HEK293 (cell line): Measurements from ENCODE around the gene SSR1.

Experiments used
- CTCF ChIA-PET: fragments of 350-600 bp; formaldehyde crosslinking; extraction: SDS; loops from one replicate; lab custom pipeline; 2021; ENCODE audit warnings: antibody characterized with exemption; lab: Yijun Ruan, JAX
- POLR2A ChIA-PET: fragments of 300-600 bp; formaldehyde crosslinking; extraction: SDS; loops from one replicate; lab custom pipeline; 2020; ENCODE audit warnings: antibody characterized with exemption, inconsistent platforms; lab: Yijun Ruan, JAX
- H3K27ac ChIP-seq: fragments of 200-500 bp; sonication (Bioruptor generic); 2 replicates; pipeline ENCODE4 v1.5.1; 2014; ENCODE audit warnings: low read depth, low read length, control low read depth, inconsistent platforms; ENCODE audit errors: extremely low read depth
- H3K36me3 ChIP-seq, 2 experiments: fragments of 200-500 bp in 1 of 2; sonication (Bioruptor generic) in 1 of 2; 1 replicate in 1 of 2; 2 replicates in 1 of 2; pipeline ENCODE4 v1.5.1; 2014 to 2017; ENCODE audit warnings: inconsistent platforms in 2 of 2, low read length in 2 of 2; ENCODE audit not compliant: control insufficient read depth in 2 of 2, insufficient read depth in 1 of 2
- H3K4me1 ChIP-seq: fragments of 200-500 bp; sonication (Bioruptor generic); 2 replicates; pipeline ENCODE4 v1.5.1; 2014; ENCODE audit warnings: mild to moderate bottlenecking, low read length, inconsistent platforms; ENCODE audit not compliant: control insufficient read depth, insufficient read depth
- H3K4me3 ChIP-seq: 2 replicates; pipeline ENCODE4 v1.5.1; 2011; ENCODE audit warnings: low read depth, mild to moderate bottlenecking, control low read depth, low read length, moderate library complexity
- H3K9me3 ChIP-seq: fragments of 200-500 bp; sonication (Bioruptor generic); 2 replicates; pipeline ENCODE4 v1.5.1; 2014; ENCODE audit warnings: low read depth, low read length, inconsistent platforms; ENCODE audit not compliant: control insufficient read depth, insufficient read depth
- BCL6B ChIP-seq: fragments of 450-650 bp; formaldehyde crosslinking; IDR thresholded peaks from 2 replicates; pipeline ENCODE4 v1.5.1; 2017; ENCODE audit warnings: missing biosample characterization, missing genetic modification characterization
- EGR2 ChIP-seq: fragments of 450-650 bp; formaldehyde crosslinking; IDR thresholded peaks from 2 replicates; pipeline ENCODE4 v1.5.1; 2016; ENCODE audit warnings: low read depth, missing biosample characterization, missing genetic modification characterization
- HOXA7 ChIP-seq: sonication (generic); formaldehyde crosslinking; IDR thresholded peaks from 2 replicates; pipeline ENCODE4 v1.8.1; 2022; ENCODE audit warnings: missing genetic modification reagents, borderline replicate concordance
- RBAK ChIP-seq: fragments of 450-650 bp; formaldehyde crosslinking; IDR thresholded peaks from 2 replicates; pipeline ENCODE4 v1.5.1; 2016; ENCODE audit warnings: missing biosample characterization, missing genetic modification characterization
- TCF7L2 ChIP-seq: IDR thresholded peaks from 2 replicates; pipeline ENCODE4 v1.6.1; 2011; ENCODE audit warnings: low read depth, mild to moderate bottlenecking, inconsistent platforms, low read length, moderate library complexity, borderline replicate concordance
- ZBTB17 ChIP-seq: fragments of 450-650 bp; formaldehyde crosslinking; IDR thresholded peaks from 2 replicates; pipeline ENCODE4 v1.5.1; 2016; ENCODE audit warnings: missing biosample characterization, missing genetic modification characterization
- ZFHX2 ChIP-seq: fragments of 450-650 bp; formaldehyde crosslinking; conservative IDR thresholded peaks from 2 replicates; pipeline ENCODE4 v1.5.1; 2016; ENCODE audit warnings: missing biosample characterization, missing genetic modification characterization
- ZNF223 ChIP-seq: fragments of 450-650 bp; formaldehyde crosslinking; IDR thresholded peaks from 2 replicates; pipeline ENCODE4 v1.5.1; 2016; ENCODE audit warnings: missing biosample characterization, missing genetic modification characterization
- ZNF280C ChIP-seq: fragments of 450-650 bp; formaldehyde crosslinking; IDR thresholded peaks from 2 replicates; pipeline ENCODE4 v1.5.1; 2016; ENCODE audit warnings: missing biosample characterization, missing genetic modification characterization
- ZNF311 ChIP-seq: fragments of 450-650 bp; formaldehyde crosslinking; IDR thresholded peaks from 2 replicates; pipeline ENCODE4 v1.5.1; 2017; ENCODE audit warnings: missing biosample characterization, missing genetic modification characterization, borderline replicate concordance
- ZNF391 ChIP-seq: fragments of 450-650 bp; formaldehyde crosslinking; IDR thresholded peaks from 2 replicates; pipeline ENCODE4 v1.5.1; 2016; ENCODE audit warnings: low read depth, missing biosample characterization, missing genetic modification characterization, borderline replicate concordance
- ZNF394 ChIP-seq: fragments of 450-650 bp; formaldehyde crosslinking; IDR thresholded peaks from 2 replicates; pipeline ENCODE4 v1.5.1; 2016; ENCODE audit warnings: missing biosample characterization, missing genetic modification characterization, mild to moderate bottlenecking, moderate library complexity, borderline replicate concordance
- ZNF423 ChIP-seq: fragments of 450-650 bp; formaldehyde crosslinking; IDR thresholded peaks from 2 replicates; pipeline ENCODE4 v1.5.1; 2016; ENCODE audit warnings: missing biosample characterization, missing genetic modification characterization
- ZNF530 ChIP-seq: fragments of 450-650 bp; formaldehyde crosslinking; IDR thresholded peaks from 2 replicates; pipeline ENCODE4 v1.5.1; 2016; ENCODE audit warnings: low read depth, missing biosample characterization, missing genetic modification characterization
- ZNF596 ChIP-seq: fragments of 450-650 bp; IDR thresholded peaks from 2 replicates; pipeline ENCODE4 v1.5.0; 2018; ENCODE audit warnings: missing biosample characterization, mild to moderate bottlenecking, missing genetic modification characterization, moderate library complexity
- ZNF624 ChIP-seq: fragments of 450-650 bp; formaldehyde crosslinking; IDR thresholded peaks from 2 replicates; pipeline ENCODE4 v1.5.1; 2017; ENCODE audit warnings: missing biosample characterization, missing genetic modification characterization
- ZNF777 ChIP-seq: fragments of 450-650 bp; formaldehyde crosslinking; IDR thresholded peaks from 2 replicates; pipeline ENCODE4 v1.5.1; 2017; ENCODE audit warnings: missing biosample characterization, missing genetic modification characterization, borderline replicate concordance
- ZSCAN23 ChIP-seq: fragments of 450-650 bp; formaldehyde crosslinking; IDR thresholded peaks from 2 replicates; pipeline ENCODE4 v1.5.1; 2016; ENCODE audit warnings: missing biosample characterization, missing genetic modification characterization

SSR1 gene

GRCh38 chr6:7307533-7307932, 5.5 kb downstream of the SSR1 start (continued):
- no peak for TF ChIP-seq ZNF624 (tag by site-specific recombination)

- H3K9me3 ChIP-seq, result no peaks in the 10 kb centered on the region
- CTCF ChIA-PET, result interaction anchor here (2.0 kb wide), 1 partner anchor 29 kb away, joined by 5 read pairs; no protein-coding TSS in a partner anchor
- no peak overlapping the region for H3K27ac ChIP-seq
- H3K4me1 ChIP-seq, result no peaks in the 10 kb centered on the region
- peaks cover 75 to 88% of the 10 kb centered on the region in 2 experiments for H3K36me3 ChIP-seq
- POLR2A ChIA-PET, result no interaction called here
- no peak overlapping the region for H3K4me3 ChIP-seq
- TF ChIP-seq ZNF280C (tag by site-specific recombination) (no peak), ZNF596 (no peak), ZSCAN23 (no peak), ZNF777 (tag by site-specific recombination) (no peak), ZNF223 (tag by site-specific recombination) (no peak), ZNF311 (tag by site-specific recombination) (no peak), ZNF394 (tag by site-specific recombination) (no peak), ZNF391 (no peak), HOXA7 (CRISPR knock-in tag) (no peak), BCL6B (tag by site-specific recombination) (no peak)
- TF ChIP-seq, all 188 proteins: peak for 0
These were observed 8.2 kb downstream of the SSR1 start for GRCh38 chr6:7304821-7305220.

GRCh38 chr6:7301702-7302101, 11.3 kb downstream of the SSR1 start:
- Histone ChIP-seq H3K4me3 (no peak overlapping the region), H3K36me3 (peaks cover 76 to 87% of the 10 kb centered on the region in 2 experiments), H3K4me1 (no peaks in the 10 kb centered on the region), H3K9me3 (no peaks in the 10 kb centered on the region), H3K27ac (no peak overlapping the region)
- POLR2A ChIA-PET, result no interaction called here
- TF ChIP-seq ZNF530 (tag by site-specific recombination) (no peak), ZBTB17 (0 out of 2 replicates have a peak, but pooled peaks have one; percentile 0)
- CTCF ChIA-PET, result interaction anchor here (1.2 kb wide), 1 partner anchor 625 kb away, joined by 3 read pairs; no protein-coding TSS in a partner anchor

- CTCF ChIA-PET, result no interaction called here
- 0 out of 2 replicates have a peak overlapping the region, but pooled peaks have one; percentile 9 for H3K27ac ChIP-seq
- POLR2A ChIA-PET, result no interaction called here
- H3K4me1 ChIP-seq, result no peaks in the 10 kb centered on the region
- no peak overlapping the region for H3K4me3 ChIP-seq
- no peak for TF ChIP-seq RBAK (tag by site-specific recombination)
- TF ChIP-seq EGR2 (tag by site-specific recombination), result peak; percentile 85
- no peak for TF ChIP-seq TCF7L2
- TF ChIP-seq ZNF423 (tag by site-specific recombination), result no peak
- peak; percentile 47 for TF ChIP-seq ZFHX2
- H3K9me3 ChIP-seq, result no peaks in the 10 kb centered on the region
- peaks cover 77 to 91% of the 10 kb centered on the region in 2 experiments for H3K36me3 ChIP-seq
These were observed 12.1 kb downstream of the SSR1 start for GRCh38 chr6:7300926-7301325.
